Measurements from ENCODE around the gene PTPRT. TPM values are rescaled to one million over a fixed set of nuclear protein-coding genes. Genes with fewer than 3 reads are reported as not detected.

PTPRT gene
- total RNA-seq, 4 donors from 2014 or later, result under 0.01 to 2.1 TPM; not detected in 2

GRCh38 chr20:43052532-43052931 lies 137.2 kb downstream of the PTPRT start:
- no peak overlapping the region for H3K27ac ChIP-seq
- intact Hi-C loops (cut with DNase I; ENCODE audit: low total_unique reads), result no loop called here
- no peaks in the 10 kb centered on the region for H3K36me3 ChIP-seq
- H3K4me1 ChIP-seq, result no peaks in the 10 kb centered on the region
- H3K4me3 ChIP-seq, result no peak overlapping the region
- H3K27me3 ChIP-seq, result no peaks in the 10 kb centered on the region
- TF ChIP-seq CTCF (IDR thresholded peaks at IDR 0.05) (no peak), POLR2A (IDR thresholded peaks at IDR 0.05) (no peak)
- no peaks in the 10 kb centered on the region for H3K9me3 ChIP-seq
- no peak for DNase-seq

- intact Hi-C loops (cut with DNase I; ENCODE audit: low total_unique reads), result no loop called here
- H3K4me1 ChIP-seq, result no peaks in the 10 kb centered on the region
- H3K4me3 ChIP-seq, result no peak overlapping the region
- H3K9me3 ChIP-seq, result no peaks in the 10 kb centered on the region
- H3K36me3 ChIP-seq, result no peaks in the 10 kb centered on the region
- no peaks in the 10 kb centered on the region for H3K27me3 ChIP-seq
- no peak overlapping the region for H3K27ac ChIP-seq
- TF ChIP-seq POLR2A (IDR thresholded peaks at IDR 0.05) (no peak), CTCF (IDR thresholded peaks at IDR 0.05) (no peak)
- DNase-seq, result no peak
Observed at GRCh38 chr20:43046966-43047365, 142.7 kb downstream of the PTPRT start.

GRCh38 chr20:43043887-43044286 lies 145.8 kb downstream of the PTPRT start:
- Histone ChIP-seq H3K36me3 (no peaks in the 10 kb centered on the region), H3K27me3 (no peaks in the 10 kb centered on the region), H3K4me1 (no peaks in the 10 kb centered on the region), H3K9me3 (no peaks in the 10 kb centered on the region), H3K4me3 (no peak overlapping the region), H3K27ac (no peak overlapping the region)
- TF ChIP-seq CTCF (IDR thresholded peaks at IDR 0.05), result no peak
- no peak for TF ChIP-seq POLR2A (IDR thresholded peaks at IDR 0.05)
- no peak for DNase-seq
- intact Hi-C loops (cut with DNase I; ENCODE audit: low total_unique reads), result no loop called here

GRCh38 chr20:43040427-43040826 lies 149.3 kb downstream of the PTPRT start:
- TF ChIP-seq CTCF (IDR thresholded peaks at IDR 0.05), result no peak
- no peak for TF ChIP-seq POLR2A (IDR thresholded peaks at IDR 0.05)
- DNase-seq, result no peak
- H3K27ac ChIP-seq, result no peak overlapping the region
- H3K4me1 ChIP-seq, result no peaks in the 10 kb centered on the region
- H3K27me3 ChIP-seq, result no peaks in the 10 kb centered on the region
- H3K9me3 ChIP-seq, result no peaks in the 10 kb centered on the region
- H3K4me3 ChIP-seq, result no peak overlapping the region
- no peaks in the 10 kb centered on the region for H3K36me3 ChIP-seq
- intact Hi-C loops (cut with DNase I; ENCODE audit: low total_unique reads), result no loop called here

GRCh38 chr20:43037605-43038309 lies 151.9 kb downstream of the PTPRT start:
- Histone ChIP-seq H3K4me1 (no peaks in the 10 kb centered on the region), H3K9me3 (no peaks in the 10 kb centered on the region), H3K27ac (no peak overlapping the region), H3K4me3 (no peak overlapping the region), H3K36me3 (no peaks in the 10 kb centered on the region), H3K27me3 (no peaks in the 10 kb centered on the region)
- DNase-seq, result no peak
- intact Hi-C loops (cut with DNase I; ENCODE audit: low total_unique reads), result no loop called here
- no peak for TF ChIP-seq POLR2A (IDR thresholded peaks at IDR 0.05)
- no peak for TF ChIP-seq CTCF (IDR thresholded peaks at IDR 0.05)

Data from uterus (tissue), 4 donors.